Measurements from ENCODE around the gene WDR5B. TPM values are rescaled to one million over a fixed set of nuclear protein-coding genes. Genes with fewer than 3 reads are reported as not detected.
"Not testable (repeated sequence)": the region's sequence is repeated elsewhere in the genome, so short reads cannot be mapped to it uniquely, and the experiment has no call there.

Gene WDR5B
- total RNA-seq, 4 donors from 2014 or later, result 1.3 to 4.9 (median 2.8) TPM

- WGBS, 2 donors, result 98 to 99% methylated on average over 2 of the region's 2 CpGs
- intact Hi-C loops (cut with DNase I; ENCODE audit: low total_unique reads), result no loop called here
- H3K4me3 ChIP-seq (ENCODE audit: low read depth, poor library complexity, severe bottlenecking), result no peak overlapping the region
- TF ChIP-seq POLR2A (IDR thresholded peaks at IDR 0.05), result no peak
- TF ChIP-seq CTCF (IDR thresholded peaks at IDR 0.05), result no peak
- DNase-seq (ENCODE audit: low spot score in 2 of 2), result no peak
Measured at GRCh38 chr3:122457706-122458105, 41.8 kb upstream of the WDR5B start.

GRCh38 chr3:122456074-122456473, 40.2 kb upstream of the WDR5B start:
- TF ChIP-seq CTCF (IDR thresholded peaks at IDR 0.05), result no peak
- TF ChIP-seq POLR2A (IDR thresholded peaks at IDR 0.05), result no peak
- no peak overlapping the region for H3K4me3 ChIP-seq (ENCODE audit: low read depth, poor library complexity, severe bottlenecking)
- no peak for DNase-seq (ENCODE audit: low spot score in 2 of 2)
- intact Hi-C loops (cut with DNase I; ENCODE audit: low total_unique reads), result no loop called here

GRCh38 chr3:122451371-122451770, 35.5 kb upstream of the WDR5B start:
- DNase-seq (ENCODE audit: low spot score in 2 of 2), result no peak
- H3K4me3 ChIP-seq (ENCODE audit: low read depth, poor library complexity, severe bottlenecking), result no peak overlapping the region
- intact Hi-C loops (cut with DNase I; ENCODE audit: low total_unique reads), result no loop called here
- WGBS, 2 donors, result 95 to 97% methylated on average over 3 of the region's 3 CpGs
- no peak for TF ChIP-seq POLR2A (IDR thresholded peaks at IDR 0.05)
- no peak for TF ChIP-seq CTCF (IDR thresholded peaks at IDR 0.05)

GRCh38 chr3:122448218-122448617, 32.4 kb upstream of the WDR5B start:
- intact Hi-C loops (cut with DNase I; ENCODE audit: low total_unique reads), result not testable (repeated sequence)

GRCh38 chr3:122444491-122444887, 28.6 kb upstream of the WDR5B start:
- DNase-seq (ENCODE audit: low spot score in 2 of 2); intact Hi-C loops (cut with DNase I; ENCODE audit: low total_unique reads); H3K4me3 ChIP-seq (ENCODE audit: low read depth, poor library complexity, severe bottlenecking): not testable (repeated sequence)
- WGBS, 2 donors, result 96 to 99% methylated on average over 5 of the region's 5 CpGs

More at GRCh38 chr3:122448218-122448617, 32.4 kb upstream of the WDR5B start:
- not testable (repeated sequence) for DNase-seq (ENCODE audit: low spot score in 2 of 2); H3K4me3 ChIP-seq (ENCODE audit: low read depth, poor library complexity, severe bottlenecking)
- 97 to 98% methylated on average over 6 of the region's 6 CpGs for WGBS, 2 donors

DNA sequence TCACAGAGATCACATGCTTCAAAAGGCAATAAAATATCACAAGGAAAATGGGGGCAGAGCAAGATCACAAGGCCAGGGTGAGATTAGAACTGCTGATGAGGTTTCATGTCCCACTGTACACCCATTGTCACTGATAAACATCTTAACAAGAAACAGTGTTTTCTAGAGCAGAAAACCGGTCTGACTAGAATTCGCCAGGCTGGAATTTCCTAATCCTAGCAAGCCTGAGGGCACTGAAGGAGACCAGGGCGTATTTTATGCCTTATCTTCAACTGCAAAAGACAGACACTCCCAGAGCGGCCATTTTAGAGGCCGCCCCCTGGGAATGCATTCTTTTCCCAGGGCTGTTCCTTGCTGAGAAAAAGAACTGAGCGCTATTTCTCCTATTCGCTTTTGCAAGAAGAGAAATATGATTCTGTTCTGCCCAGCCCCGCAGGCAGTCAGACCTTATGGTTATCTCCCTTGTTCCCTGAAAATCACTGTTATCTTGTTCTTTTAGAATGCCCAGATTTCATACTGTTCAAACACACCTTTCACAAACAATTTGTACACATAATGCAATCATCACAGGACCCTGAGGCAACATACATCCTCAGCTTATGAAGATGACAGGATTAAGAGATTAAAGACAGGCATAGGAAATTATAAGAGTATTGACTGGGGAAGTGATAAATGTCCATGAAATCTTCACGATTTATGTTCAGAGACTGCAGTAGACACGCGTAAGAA, 28.1 kb upstream of the WDR5B start:
- intact Hi-C loops (cut with DNase I; ENCODE audit: low total_unique reads); H3K4me3 ChIP-seq (ENCODE audit: low read depth, poor library complexity, severe bottlenecking); DNase-seq (ENCODE audit: low spot score in 2 of 2): not testable (repeated sequence)
- WGBS, 2 donors, result 77 to 82% methylated on average over 11 of the region's 11 CpGs

GRCh38 chr3:122443090-122443489, 27.2 kb upstream of the WDR5B start:
- TF ChIP-seq POLR2A (IDR thresholded peaks at IDR 0.05) (no peak), CTCF (IDR thresholded peaks at IDR 0.05) (no peak)
- no peak for DNase-seq (ENCODE audit: low spot score in 2 of 2)
- no peak overlapping the region for H3K4me3 ChIP-seq (ENCODE audit: low read depth, poor library complexity, severe bottlenecking)
- intact Hi-C loops (cut with DNase I; ENCODE audit: low total_unique reads), result no loop called here
- 78 to 84% methylated on average over 10 of the region's 10 CpGs for WGBS, 2 donors

Data from lower leg skin (tissue), 4 donors.